Measurements from ENCODE around the gene SNX24. TPM values are rescaled to one million over a fixed set of nuclear protein-coding genes. Genes with fewer than 3 reads are reported as not detected.

The SNX24 gene
- total and polyA plus RNA-seq, 10 of the 15 experiments (the other 5 are each of a cell fraction or from before 2014, with no cell fraction given) = 0.15 to 6.6 (median 4.1) TPM

DNA sequence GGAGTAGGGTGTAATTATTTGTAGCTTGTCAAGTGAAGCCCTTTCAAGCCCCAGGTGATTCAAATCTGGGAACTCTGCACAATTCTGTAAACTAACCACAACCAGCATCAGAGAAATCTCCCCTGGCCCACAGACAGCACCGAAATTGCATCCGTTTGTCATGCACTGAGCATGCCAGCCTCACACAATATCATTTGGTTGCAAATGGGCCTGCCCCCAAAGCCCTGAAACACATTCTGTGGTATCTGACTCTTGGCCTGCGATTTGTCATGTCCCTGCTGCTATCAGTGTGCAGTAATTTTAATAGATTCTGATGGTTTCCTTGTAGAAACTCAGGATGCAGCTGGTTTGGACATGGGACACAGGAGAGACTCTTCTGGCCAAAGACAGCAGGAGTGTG, 35.3 kb downstream of the SNX24 start:
- ChIA-PET RAD21 (ENCODE audit: unreplicated experiment) (interaction anchor here (1.0 kb wide), 1 partner anchor 178 kb away, joined by 4 read pairs; no protein-coding TSS in a partner anchor), CTCF (interaction anchor here (0.9 to 1.8 kb wide), 2 partner anchors 11 to 16 kb away, joined by 3 to 4 read pairs; no protein-coding TSS in a partner anchor), SMC1A (ENCODE audit: uncharacterized antibody, unreplicated experiment) (interaction anchor here (1.0 kb wide), 1 partner anchor 700 kb away, joined by 3 read pairs; no protein-coding TSS in a partner anchor), POLR2A (no interaction called here)
- TF ChIP-seq NR2C1 (IDR thresholded peaks at IDR 0.05) (no peak), MTA2 (IDR thresholded peaks at IDR 0.05; ENCODE audit: low read depth) (peak; percentile 27; the same call in 1 of the 2 replicates), BHLHE40 (IDR thresholded peaks at IDR 0.05; ENCODE audit: borderline replicate concordance in 1 of 2, low read depth in 2 of 2, low read length in 1 of 2) (peak in 1 of 2 experiments; percentile 19; a peak in 1 of 4 replicates), RUNX3 (IDR thresholded peaks at IDR 0.05; ENCODE audit: low read length) (peak; percentile 55), KDM1A (IDR thresholded peaks at IDR 0.05; ENCODE audit: borderline replicate concordance) (no peak), RB1 (IDR thresholded peaks at IDR 0.05; ENCODE audit: borderline replicate concordance) (no peak), EP300 (IDR thresholded peaks at IDR 0.05; ENCODE audit: borderline replicate concordance in 1 of 2, control insufficient read depth in 1 of 2, low read depth in 2 of 2, low read length in 2 of 2) (0 out of 4 replicates have a peak, but pooled peaks of 1 of the 2 experiments have one; percentile 26), MEF2A (IDR thresholded peaks at IDR 0.05; ENCODE audit: insufficient read depth, low read depth, low read length) (0 out of 2 replicates have a peak, but pooled peaks have one; percentile 5)
- TF ChIP-seq, protein P1, sequence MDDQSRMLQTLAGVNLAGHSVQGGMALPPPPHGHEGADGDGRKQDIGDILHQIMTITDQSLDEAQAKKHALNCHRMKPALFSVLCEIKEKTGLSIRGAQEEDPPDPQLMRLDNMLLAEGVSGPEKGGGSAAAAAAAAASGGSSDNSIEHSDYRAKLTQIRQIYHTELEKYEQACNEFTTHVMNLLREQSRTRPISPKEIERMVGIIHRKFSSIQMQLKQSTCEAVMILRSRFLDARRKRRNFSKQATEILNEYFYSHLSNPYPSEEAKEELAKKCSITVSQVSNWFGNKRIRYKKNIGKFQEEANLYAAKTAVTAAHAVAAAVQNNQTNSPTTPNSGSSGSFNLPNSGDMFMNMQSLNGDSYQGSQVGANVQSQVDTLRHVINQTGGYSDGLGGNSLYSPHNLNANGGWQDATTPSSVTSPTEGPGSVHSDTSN (IDR thresholded peaks at IDR 0.05; ENCODE audit: insufficient replicate concordance, low read depth, low read length) = no peak
- Histone ChIP-seq H3K9me3 (replicated peaks; ENCODE audit: control insufficient read depth, insufficient read depth, low read length) (no peaks in the 10 kb centered on the region; the same call in 2 of the 3 replicates), H3K4me2 (ENCODE audit: control insufficient read depth, insufficient read depth) (no peak overlapping the region), H3K36me3 (ENCODE audit: control insufficient read depth in 2 of 2, insufficient read depth in 2 of 2, low read length in 1 of 2) (no peaks in the 10 kb centered on the region), H3K27me3 (replicated peaks in 1 of 2; ENCODE audit: control insufficient read depth in 2 of 2, insufficient read depth in 2 of 2, low read length in 1 of 2) (no peaks in the 10 kb centered on the region), H3K79me2 (ENCODE audit: control insufficient read depth, insufficient read depth, low read length) (no peaks in the 10 kb centered on the region), H4K20me1 (ENCODE audit: control insufficient read depth, insufficient read depth) (no peaks in the 10 kb centered on the region), H2AFZ (ENCODE audit: control insufficient read depth, low read depth, low read length) (no peak overlapping the region), H3K4me3 (no peak overlapping the region), H3K27ac (ENCODE audit: control insufficient read depth, insufficient read depth) (no peak overlapping the region), H3K9ac (ENCODE audit: control insufficient read depth, insufficient read depth, low read length) (no peak overlapping the region), H3K4me1 (ENCODE audit: control insufficient read depth, insufficient read depth, low read length) (peaks cover 5% of the 10 kb centered on the region; the same call in 1 of the 2 replicates)
- FAIRE-seq (no peak), ATAC-seq (peak; percentile 82), DNase-seq (ENCODE audit: low read depth, low spot score) (peak; percentile 26)
- intact Hi-C loops (cut with micrococcal nuclease; ENCODE audit: unreplicated experiment) (no loop called here), in situ Hi-C loops (cut with MboI) (no loop called here)
- no TSS peak for BruUV-seq (replicated peaks)
- 7% methylated on average over 3 of the region's 3 CpGs for WGBS (ENCODE audit: insufficient coverage, insufficient replicate concordance, low lambda C conversion rate, missing lambda C conversion rate)
